Kidney epithelial cell (primary cell): Measurements from ENCODE around the gene HLA-DPA1. TPM values are rescaled to one million over a fixed set of nuclear protein-coding genes. Genes with fewer than 3 reads are reported as not detected.

Experiments
- DNase-seq: peaks from one replicate; pipeline ENCODE4 v3.0.0-alpha.2; 2010; ENCODE audit warnings: low read depth
- H3K27me3 ChIP-seq: 2 replicates; pipeline ENCODE4 v1.6.0; 2011; ENCODE audit warnings: low read length; ENCODE audit not compliant: control insufficient read depth, insufficient read depth
- H3K36me3 ChIP-seq: 2 replicates; pipeline ENCODE4 v1.5.1; 2011; ENCODE audit warnings: low read length; ENCODE audit not compliant: control insufficient read depth, insufficient read depth
- H3K4me3 ChIP-seq: 2 replicates; pipeline ENCODE4 v1.5.1; 2011; ENCODE audit warnings: low read depth, mild to moderate bottlenecking, control low read depth, low read length
- total RNA-seq: library from RNA; depleted of rRNA; stranded (reverse); fragments of >200 nt; gene quantifications from 2 replicates; pipeline ENCODE4 v1.2.3, GENCODE V29; 2015
- TF ChIP-seq, protein P1 (sequence below): IDR thresholded peaks from 2 replicates; pipeline ENCODE4 v1.5.1; 2011; ENCODE audit warnings: mild to moderate bottlenecking, moderate library complexity, low read length, control low read depth, inconsistent platforms; ENCODE audit not compliant: insufficient read depth, poor library complexity, severe bottlenecking

HLA-DPA1 gene
- total RNA-seq, 1 donor from 2014 or later = 0.29 TPM

DNA sequence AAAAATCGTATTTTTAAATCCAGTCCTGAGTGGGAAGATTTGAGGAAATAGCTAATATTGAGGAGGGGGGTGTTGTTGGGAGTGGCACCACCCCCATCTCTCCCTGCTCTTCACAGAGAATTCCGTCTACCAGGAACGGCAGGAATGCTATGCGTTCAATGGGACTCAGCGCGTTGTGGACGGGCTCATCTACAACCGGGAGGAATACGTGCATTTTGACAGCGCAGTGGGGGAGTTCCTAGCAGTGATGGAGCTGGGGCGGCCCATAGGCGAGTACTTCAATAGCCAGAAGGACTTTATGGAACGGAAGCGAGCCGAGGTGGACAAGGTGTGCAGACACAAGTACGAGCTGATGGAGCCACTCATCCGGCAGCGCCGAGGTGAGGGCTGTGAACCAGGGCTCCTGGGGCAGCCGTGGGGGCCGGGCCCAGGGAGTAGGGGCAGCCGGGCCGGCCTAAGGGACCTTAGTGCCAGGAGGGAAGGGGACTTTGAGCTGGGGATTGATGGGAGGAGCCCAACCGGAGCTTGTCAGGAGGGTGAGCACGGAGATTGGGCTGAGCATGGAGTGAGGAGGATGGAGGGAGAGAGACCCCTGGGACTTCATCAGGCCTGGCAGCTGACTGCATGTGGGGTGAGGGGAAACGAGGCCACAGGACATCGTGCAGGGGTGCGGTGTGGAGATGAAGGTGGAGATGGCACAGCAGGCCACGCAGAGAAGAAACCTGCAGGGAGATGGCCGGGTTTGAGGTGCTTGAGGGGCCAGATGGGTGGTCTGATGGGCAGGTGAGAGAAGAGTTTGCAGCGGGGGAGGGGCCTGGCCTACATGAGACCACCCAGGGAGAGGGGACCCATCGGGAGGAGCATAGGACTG lies 43.6 kb upstream of the HLA-DPA1 start:
- no peak for DNase-seq
- Histone ChIP-seq H3K4me3 (no peak overlapping the region), H3K36me3 (no peaks in the 10 kb centered on the region), H3K27me3 (peaks cover 46% of the 10 kb centered on the region)
- TF ChIP-seq, protein P1, sequence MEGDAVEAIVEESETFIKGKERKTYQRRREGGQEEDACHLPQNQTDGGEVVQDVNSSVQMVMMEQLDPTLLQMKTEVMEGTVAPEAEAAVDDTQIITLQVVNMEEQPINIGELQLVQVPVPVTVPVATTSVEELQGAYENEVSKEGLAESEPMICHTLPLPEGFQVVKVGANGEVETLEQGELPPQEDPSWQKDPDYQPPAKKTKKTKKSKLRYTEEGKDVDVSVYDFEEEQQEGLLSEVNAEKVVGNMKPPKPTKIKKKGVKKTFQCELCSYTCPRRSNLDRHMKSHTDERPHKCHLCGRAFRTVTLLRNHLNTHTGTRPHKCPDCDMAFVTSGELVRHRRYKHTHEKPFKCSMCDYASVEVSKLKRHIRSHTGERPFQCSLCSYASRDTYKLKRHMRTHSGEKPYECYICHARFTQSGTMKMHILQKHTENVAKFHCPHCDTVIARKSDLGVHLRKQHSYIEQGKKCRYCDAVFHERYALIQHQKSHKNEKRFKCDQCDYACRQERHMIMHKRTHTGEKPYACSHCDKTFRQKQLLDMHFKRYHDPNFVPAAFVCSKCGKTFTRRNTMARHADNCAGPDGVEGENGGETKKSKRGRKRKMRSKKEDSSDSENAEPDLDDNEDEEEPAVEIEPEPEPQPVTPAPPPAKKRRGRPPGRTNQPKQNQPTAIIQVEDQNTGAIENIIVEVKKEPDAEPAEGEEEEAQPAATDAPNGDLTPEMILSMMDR = no peak

DNA sequence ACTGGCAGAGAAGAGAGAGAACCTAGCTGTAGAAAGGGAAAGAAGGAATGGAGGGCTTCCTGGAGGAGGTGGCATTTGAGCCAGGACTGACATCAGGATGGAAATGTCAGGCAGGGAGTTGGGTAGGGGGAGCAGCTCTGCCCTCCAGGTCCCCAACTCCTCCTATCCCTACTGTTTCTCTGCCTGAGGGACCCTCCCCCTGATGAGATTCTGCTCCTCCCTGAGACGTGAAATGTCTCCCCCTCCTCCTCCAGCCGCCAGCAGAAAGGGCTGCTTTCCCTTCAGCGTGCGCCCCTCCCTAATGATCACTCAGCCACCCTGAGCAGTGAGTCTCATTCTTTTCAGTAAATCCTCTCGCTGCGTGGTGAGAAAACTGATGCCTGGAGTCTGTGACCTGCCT lies 43.0 kb upstream of the HLA-DPA1 start:
- Histone ChIP-seq H3K4me3 (no peak overlapping the region), H3K36me3 (no peaks in the 10 kb centered on the region), H3K27me3 (peaks cover 50% of the 10 kb centered on the region)
- no peak for DNase-seq
- TF ChIP-seq, protein P1 = no peak

DNA sequence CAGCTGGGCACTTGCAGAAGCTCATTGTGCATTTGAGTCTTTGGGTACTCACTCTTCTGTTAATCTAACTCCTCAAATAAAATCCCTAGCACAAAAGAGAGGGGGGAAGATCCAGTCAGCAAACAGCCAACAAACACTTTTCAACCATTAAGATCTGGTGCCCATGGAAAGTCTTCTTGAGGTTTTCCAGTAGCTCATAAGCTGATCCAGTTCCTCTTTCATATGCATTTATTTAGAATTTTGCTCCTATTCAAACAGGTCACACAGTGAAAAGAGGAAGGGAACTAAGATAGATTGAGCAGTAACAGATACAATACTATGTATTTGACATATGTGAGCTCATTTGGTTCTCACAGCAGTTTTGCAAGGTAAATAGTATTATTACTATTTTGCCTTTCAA lies 41.0 kb upstream of the HLA-DPA1 start:
- Histone ChIP-seq H3K4me3 (no peak overlapping the region), H3K27me3 (peaks cover 43% of the 10 kb centered on the region), H3K36me3 (no peaks in the 10 kb centered on the region)
- DNase-seq = no peak
- TF ChIP-seq, protein P1 = no peak

DNA sequence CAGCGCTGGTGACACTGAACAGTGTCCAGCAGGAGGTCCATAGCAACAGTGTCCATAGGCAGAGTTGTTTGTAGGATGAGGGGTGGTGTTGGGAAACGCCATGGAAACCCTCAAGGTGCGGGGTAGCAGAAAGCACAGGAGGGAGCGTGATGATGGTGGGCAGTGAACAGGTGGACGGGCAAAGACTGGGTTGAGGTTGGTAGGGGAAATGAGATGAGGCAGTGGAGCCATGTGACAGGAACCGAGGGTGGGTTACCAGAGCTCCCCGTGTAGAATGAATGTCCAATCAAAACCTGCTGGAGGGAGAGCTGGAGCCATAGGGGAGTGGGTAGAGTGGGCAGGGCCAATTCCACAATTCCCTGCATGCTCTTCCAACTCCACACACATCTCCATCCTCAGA lies 40.3 kb upstream of the HLA-DPA1 start:
- no peak overlapping the region for H3K4me3 ChIP-seq
- DNase-seq = no peak
- H3K36me3 ChIP-seq = no peaks in the 10 kb centered on the region
- TF ChIP-seq, protein P1 = no peak
- peaks cover 43% of the 10 kb centered on the region for H3K27me3 ChIP-seq

DNA sequence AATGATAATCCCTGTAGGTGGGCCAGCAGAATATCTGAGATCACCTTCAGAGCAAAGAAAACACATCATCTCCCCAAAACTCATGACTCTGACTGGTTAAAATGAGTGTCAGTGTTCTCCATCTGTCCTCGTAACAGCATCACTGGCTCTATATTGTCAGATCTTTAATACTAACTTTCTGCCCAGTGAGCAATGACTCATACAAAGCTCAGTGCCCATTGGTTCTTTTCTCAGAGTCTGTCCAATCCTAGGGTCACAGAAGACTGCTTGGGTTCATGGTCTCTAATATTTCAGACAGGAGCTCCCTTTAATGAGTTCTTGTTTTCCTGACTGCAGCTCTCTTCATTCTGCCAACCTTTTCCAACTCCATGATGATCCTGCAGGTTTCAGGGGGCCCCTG lies 38.7 kb upstream of the HLA-DPA1 start:
- TF ChIP-seq, protein P1 = no peak
- peak; percentile 21 for DNase-seq
- Histone ChIP-seq H3K27me3 (peaks cover 35% of the 10 kb centered on the region), H3K36me3 (no peaks in the 10 kb centered on the region), H3K4me3 (no peak overlapping the region)

DNA sequence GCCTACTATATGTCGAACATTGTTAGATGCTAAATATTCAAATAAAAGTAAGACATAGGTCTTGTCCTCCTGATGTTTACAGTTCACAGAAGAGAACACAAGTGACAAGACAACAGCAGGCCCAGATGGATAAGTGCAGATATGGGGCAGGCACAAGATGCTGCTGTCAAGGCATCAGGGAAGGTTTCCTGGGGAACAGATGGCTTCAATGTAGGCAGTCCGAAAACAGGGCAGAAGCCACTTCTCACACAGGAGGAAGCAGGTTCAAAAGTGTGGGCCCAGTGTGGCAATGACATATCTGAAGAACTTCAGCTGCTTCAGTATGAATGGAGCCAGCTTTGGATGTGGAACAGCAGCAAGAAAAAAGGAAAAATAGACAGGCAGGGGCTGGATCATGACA lies 34.9 kb upstream of the HLA-DPA1 start:
- TF ChIP-seq, protein P1 = no peak
- H3K4me3 ChIP-seq = no peak overlapping the region
- H3K36me3 ChIP-seq = no peaks in the 10 kb centered on the region
- peaks cover 14% of the 10 kb centered on the region for H3K27me3 ChIP-seq
- DNase-seq = no peak
